Testis (tissue), 3 donors: ENCODE measurements around the gene S100A10. TPM values are rescaled to one million over a fixed set of nuclear protein-coding genes. Genes with fewer than 3 reads are reported as not detected.

Experiments
- DNase-seq: peaks from one replicate; pipeline ENCODE4 v3.0.0-alpha.2; 2019
- H3K27ac ChIP-seq, 2 donors: fragments of 200-600 bp; sonication (generic); one replicate each; pipeline ENCODE4 v1.5.1; 2019
- H3K27me3 ChIP-seq: fragments of 200-600 bp; sonication (generic); one replicate; pipeline ENCODE4 v1.5.1; 2019
- H3K36me3 ChIP-seq: fragments of 200-600 bp; sonication (generic); one replicate; pipeline ENCODE4 v1.5.1; 2017; ENCODE audit warnings: low read depth; ENCODE audit errors: missing control alignments
- H3K4me1 ChIP-seq: fragments of 200-600 bp; sonication (generic); one replicate; pipeline ENCODE4 v1.5.1; 2019
- H3K4me3 ChIP-seq, 2 donors: fragments of 200-600 bp; sonication (generic); one replicate each; pipeline ENCODE4 v1.5.1; 2017 to 2019
- H3K9me3 ChIP-seq: fragments of 200-600 bp; sonication (generic); one replicate; pipeline ENCODE4 v1.5.1; 2017
- CTCF ChIP-seq, 3 experiments: fragments of 450-650 bp in 2 of 3; fragments of 200-600 bp in 1 of 3; sonication (generic) in 1 of 3; IDR thresholded peaks; one replicate each; pipeline ENCODE4 v1.5.1; 2016 to 2019; ENCODE audit warnings: antibody characterized with exemption in 3 of 3, mild to moderate bottlenecking in 2 of 3, moderate library complexity in 1 of 3
- POLR2A ChIP-seq: fragments of 450-650 bp; IDR thresholded peaks from one replicate; pipeline ENCODE4 v1.6.1; 2017; ENCODE audit warnings: antibody characterized with exemption, mild to moderate bottlenecking, moderate library complexity
- WGBS, 2 donors: methylation state at CpG; one replicate each; pipeline ENCODE4 v1.1.5; 2018; 5-methylcytosine and 5-hydroxymethylcytosine counted together
- intact Hi-C: fragments of 100-400 bp; cut with DNase I; formaldehyde crosslinking; loops from one replicate; pipeline ENCODE4 v1.15.1; 2023; ENCODE audit warnings: low total_unique reads
- polyA plus RNA-seq: library from polyadenylated mRNA; stranded (reverse); fragments of 350-450 nt; fragmentation: Illumina TruSeq; extraction: RNeasy Lipid Tissue Mini Kit (QIAGEN cat#74804); gene quantifications from one replicate; pipeline ENCODE4 v1.2.3, GENCODE V29; 2014; ENCODE audit warnings: low read depth, low replicate concordance; ENCODE audit not compliant: insufficient read depth
- total RNA-seq, 2 donors: library from RNA; depleted of rRNA; stranded (reverse); fragments of >200 nt; gene quantifications; one replicate each; pipeline ENCODE4 v1.2.3, GENCODE V29; 2016

Gene S100A10
- total and polyA plus RNA-seq, 3 donors from 2014 or later = 92.4 to 364 (median 110) TPM

GRCh38 chr1:151984313-151984956, 9.2 kb downstream of the S100A10 start:
- Histone ChIP-seq H3K4me1 (peaks cover 20% of the 10 kb centered on the region), H3K27me3 (no peaks in the 10 kb centered on the region), H3K9me3 (no peaks in the 10 kb centered on the region), H3K4me3 (no peak overlapping the region), H3K36me3 (no peaks in the 10 kb centered on the region), H3K27ac (no peak overlapping the region)
- no peak for DNase-seq
- WGBS, 2 donors = 69 to 88% methylated on average over 1 of the region's 1 CpG
- intact Hi-C loops = no loop called here
- no peak for TF ChIP-seq POLR2A
- TF ChIP-seq CTCF (IDR thresholded peaks at IDR 0.05) = no peak

DNA sequence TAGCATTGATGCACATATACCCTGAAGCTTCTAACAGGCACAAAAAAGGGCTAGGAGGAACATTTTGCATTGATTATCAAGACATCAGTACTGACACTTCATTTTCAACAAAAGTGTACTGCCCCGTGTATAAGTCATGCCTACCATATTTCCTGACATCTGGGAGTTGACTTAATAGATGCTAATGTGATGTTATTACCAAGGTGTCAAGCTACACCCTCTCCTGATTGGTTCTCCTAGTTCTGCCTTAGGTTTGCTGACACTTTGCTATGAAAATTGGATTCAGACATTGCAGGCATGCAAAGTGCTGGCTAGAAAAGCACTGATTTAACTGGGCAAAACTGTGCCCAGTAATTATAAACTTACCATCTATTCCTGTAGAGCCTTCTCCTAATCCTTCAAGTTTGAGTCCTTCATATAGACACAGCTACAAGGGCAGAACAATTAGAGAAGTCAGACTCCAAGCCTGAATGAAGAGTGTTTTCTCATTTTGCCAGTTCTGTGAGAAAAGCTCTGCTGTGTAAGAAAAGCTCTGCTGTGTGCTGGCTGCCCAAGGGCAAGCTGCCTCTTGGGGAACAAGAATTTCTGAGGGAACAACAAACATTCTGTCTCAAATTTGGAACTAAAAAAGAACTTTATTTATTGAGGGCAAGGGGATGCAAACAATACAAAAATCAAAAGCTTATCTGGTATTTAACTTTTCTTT, 11.2 kb downstream of the S100A10 start:
- TF ChIP-seq CTCF (IDR thresholded peaks at IDR 0.05) = no peak
- no peak for TF ChIP-seq POLR2A
- Histone ChIP-seq H3K4me3 (no peak overlapping the region), H3K27me3 (no peaks in the 10 kb centered on the region), H3K36me3 (no peaks in the 10 kb centered on the region), H3K4me1 (peaks cover 4% of the 10 kb centered on the region), H3K9me3 (no peaks in the 10 kb centered on the region), H3K27ac (no peak overlapping the region)
- intact Hi-C loops = no loop called here
- 56 to 68% methylated on average over 1 of the region's 1 CpG for WGBS, 2 donors
- no peak for DNase-seq

GRCh38 chr1:151981178-151981525, 12.5 kb downstream of the S100A10 start:
- intact Hi-C loops = no loop called here
- no peaks in the 10 kb centered on the region for H3K36me3 ChIP-seq
- H3K27me3 ChIP-seq = no peaks in the 10 kb centered on the region
- no peaks in the 10 kb centered on the region for H3K9me3 ChIP-seq
- no peak for TF ChIP-seq CTCF (IDR thresholded peaks at IDR 0.05)
- TF ChIP-seq POLR2A = no peak
- H3K4me3 ChIP-seq = no peak overlapping the region
- no peak overlapping the region for H3K27ac ChIP-seq
- peaks cover 4% of the 10 kb centered on the region for H3K4me1 ChIP-seq
- 78 to 86% methylated on average over 5 of the region's 5 CpGs for WGBS, 2 donors
- DNase-seq = no peak

DNA sequence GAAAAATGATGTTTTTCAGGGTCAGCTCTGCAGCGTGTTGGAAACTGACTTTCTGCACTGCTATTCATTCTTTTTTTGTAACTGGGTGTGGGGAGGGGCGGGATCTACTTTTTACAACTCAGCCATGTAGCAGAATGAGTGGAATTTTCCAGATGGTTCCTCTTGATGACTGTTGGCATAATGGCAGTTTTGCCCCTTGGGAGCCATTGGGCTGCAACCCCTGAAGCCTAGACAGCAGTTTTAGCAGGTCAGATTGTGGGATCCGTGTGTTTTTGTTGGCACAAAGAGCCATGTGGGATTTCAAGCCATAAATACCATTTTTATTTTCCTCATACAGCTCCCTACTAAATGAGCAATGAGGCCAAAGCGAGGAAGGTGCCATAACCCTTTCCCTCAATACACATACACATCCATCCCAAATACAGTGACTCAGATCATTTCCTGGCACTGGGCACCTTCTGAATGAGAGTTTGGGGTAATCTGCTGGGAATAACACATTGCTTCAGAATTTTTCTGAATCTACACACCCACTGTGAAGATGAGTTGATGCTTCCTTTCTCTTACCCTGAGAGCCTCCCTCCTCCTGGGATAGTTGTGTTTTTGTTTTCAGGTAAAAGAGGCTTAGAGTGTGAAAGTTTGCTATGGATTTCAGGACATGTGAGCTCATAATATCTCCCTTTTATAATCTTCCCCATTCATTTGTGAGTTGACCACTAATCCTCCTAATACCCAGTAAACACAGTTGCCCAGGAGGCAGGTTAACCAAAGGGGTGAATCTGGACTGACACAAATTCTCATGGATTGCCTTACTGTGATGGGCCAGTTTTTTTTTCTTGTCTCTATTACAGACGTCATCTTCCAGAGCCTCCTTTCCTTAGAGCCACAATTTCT, 13.1 kb downstream of the S100A10 start:
- Histone ChIP-seq H3K36me3 (no peaks in the 10 kb centered on the region), H3K27me3 (no peaks in the 10 kb centered on the region), H3K4me3 (no peak overlapping the region), H3K4me1 (peaks cover 4% of the 10 kb centered on the region), H3K9me3 (no peaks in the 10 kb centered on the region), H3K27ac (no peak overlapping the region)
- 62 to 72% methylated on average over 5 of the region's 5 CpGs for WGBS, 2 donors
- intact Hi-C loops = no loop called here
- no peak for TF ChIP-seq POLR2A
- no peak for TF ChIP-seq CTCF (IDR thresholded peaks at IDR 0.05)
- peak; percentile 62 for DNase-seq
